Liver (tissue), 9 donors: ENCODE results near the gene MDM2. TPM values are rescaled to one million over a fixed set of nuclear protein-coding genes. Genes with fewer than 3 reads are reported as not detected.

Experiments used
- DNase-seq: peaks from one replicate; pipeline ENCODE4 v3.0.0-alpha.2; 2017; ENCODE audit warnings: low spot score
- H3K27ac ChIP-seq, 2 donors: one replicate each; pipeline ENCODE4 v1.7.0; 2013; ENCODE audit warnings: inconsistent platforms in 2 of 2, low read length in 2 of 2, control low read depth in 1 of 2, low read depth in 1 of 2, mild to moderate bottlenecking in 1 of 2
- H3K27me3 ChIP-seq, 4 donors: one replicate each; pipeline versions ENCODE4 v1.6.1 to v1.7.0; 2013; ENCODE audit warnings: low read length in 3 of 4, inconsistent platforms in 1 of 4, mild to moderate bottlenecking in 1 of 4, moderate library complexity in 1 of 4; ENCODE audit not compliant: control insufficient read depth in 4 of 4, insufficient read depth in 4 of 4
- H3K36me3 ChIP-seq, 4 donors: one replicate each; pipeline versions ENCODE4 v1.6.1 to v1.7.0; 2013; ENCODE audit warnings: low read length in 3 of 4, mild to moderate bottlenecking in 3 of 4, low read depth in 1 of 4, moderate library complexity in 1 of 4; ENCODE audit not compliant: control insufficient read depth in 4 of 4, insufficient read depth in 3 of 4
- H3K4me1 ChIP-seq, 4 donors: one replicate each; pipeline versions ENCODE4 v1.6.1 to v1.7.0; 2013; ENCODE audit warnings: low read length in 3 of 4, mild to moderate bottlenecking in 3 of 4, moderate library complexity in 1 of 4; ENCODE audit not compliant: control insufficient read depth in 4 of 4, insufficient read depth in 4 of 4
- H3K4me3 ChIP-seq, 3 donors: one replicate each; pipeline versions ENCODE4 v1.6.1 to v1.7.0; 2013; ENCODE audit warnings: low read length in 3 of 3, control low read depth in 1 of 3, low read depth in 1 of 3, mild to moderate bottlenecking in 1 of 3
- H3K9ac ChIP-seq, 2 donors: one replicate each; pipeline ENCODE4 v1.7.0; 2013; ENCODE audit warnings: low read length in 2 of 2, mild to moderate bottlenecking in 2 of 2, moderate library complexity in 2 of 2, control low read depth in 1 of 2, low read depth in 1 of 2
- H3K9me3 ChIP-seq, 4 donors: one replicate each; pipeline versions ENCODE4 v1.6.1 to v1.7.0; 2013; ENCODE audit warnings: low read length in 3 of 4; ENCODE audit not compliant: control insufficient read depth in 4 of 4
- ATF3 ChIP-seq: IDR thresholded peaks from 2 replicates; pipeline ENCODE4 v1.6.1; 2016; ENCODE audit warnings: antibody characterized with exemption
- FOXA1 ChIP-seq: IDR thresholded peaks from 2 replicates; pipeline ENCODE4 v1.6.1; 2016; ENCODE audit warnings: antibody characterized with exemption
- FOXA2 ChIP-seq: IDR thresholded peaks from 2 replicates; pipeline ENCODE4 v1.6.1; 2016; ENCODE audit warnings: antibody characterized with exemption
- HNF4A ChIP-seq, 2 donors: conservative IDR thresholded peaks; 2 replicates each; pipeline ENCODE4 v1.6.1; 2016; ENCODE audit warnings: antibody characterized with exemption in 2 of 2, mild to moderate bottlenecking in 2 of 2
- NR2F2 ChIP-seq: IDR thresholded peaks from 2 replicates; pipeline ENCODE4 v1.6.1; 2016; ENCODE audit warnings: antibody characterized with exemption
- RAD21 ChIP-seq, 2 donors: IDR thresholded peaks; 2 replicates each; pipeline ENCODE4 v1.6.1; 2016; ENCODE audit warnings: antibody characterized with exemption in 2 of 2, mild to moderate bottlenecking in 2 of 2
- RXRA ChIP-seq, 2 donors: IDR thresholded peaks; 2 replicates each; pipeline ENCODE4 v1.6.1; 2017 to 2018; ENCODE audit warnings: antibody characterized with exemption in 2 of 2, mild to moderate bottlenecking in 1 of 2
- SP1 ChIP-seq: IDR thresholded peaks from 2 replicates; pipeline ENCODE4 v1.6.1; 2018; ENCODE audit warnings: antibody characterized with exemption, mild to moderate bottlenecking
- TAF1 ChIP-seq: conservative IDR thresholded peaks from 2 replicates; pipeline ENCODE4 v1.6.1; 2016; ENCODE audit warnings: antibody characterized with exemption, mild to moderate bottlenecking
- YY1 ChIP-seq: IDR thresholded peaks from 2 replicates; pipeline ENCODE4 v1.6.1; 2016; ENCODE audit warnings: antibody characterized with exemption, mild to moderate bottlenecking
- WGBS: extraction: QIAGEN DNeasy Blood & Tissue Kit; methylation state at CpG from one replicate; pipeline ENCODE4 v1.1.7; 2013; 5-methylcytosine and 5-hydroxymethylcytosine counted together
- polyA plus RNA-seq, 2 donors: library from polyadenylated mRNA; stranded (reverse) in 1 of 2; unstranded in 1 of 2; fragments of 200-250 nt in 1 of 2; fragments of >200 nt in 1 of 2; fragmentation: Nextera tagmentation in 1 of 2; extraction: Ambion mirVana in 1 of 2; gene quantifications; one replicate each; pipeline versions ENCODE4 v1.2.1 to v1.2.3, GENCODE V29; 2013 to 2015
- total RNA-seq, 2 donors: library from RNA; depleted of rRNA; stranded (reverse); fragments of >200 nt; gene quantifications; one replicate each; pipeline ENCODE4 v1.2.3, GENCODE V29; 2014
- TF ChIP-seq, protein P1 (sequence below): IDR thresholded peaks from 2 replicates; pipeline ENCODE4 v1.6.1; 2016; ENCODE audit warnings: antibody characterized with exemption
- TF ChIP-seq, protein P2 (sequence below): fragments of 150-350 bp; IDR thresholded peaks from 2 replicates; pipeline ENCODE4 v1.5.1; 2017; ENCODE audit warnings: improper control_type of control experiment, low read depth, low read length; ENCODE audit not compliant: missing input control
- TF ChIP-seq, protein P3 (sequence below): IDR thresholded peaks from 2 replicates; pipeline ENCODE4 v1.6.1; 2016; ENCODE audit warnings: antibody characterized with exemption, mild to moderate bottlenecking
- donor health status: healthy.
- donor health status: healthy.
- donor health status: healthy.
- donor health status: healthy.
- donor health status: healthy.

MDM2 gene
- total and polyA plus RNA-seq, 4 donors = 10.1 to 69.4 (median 36.9) TPM

DNA sequence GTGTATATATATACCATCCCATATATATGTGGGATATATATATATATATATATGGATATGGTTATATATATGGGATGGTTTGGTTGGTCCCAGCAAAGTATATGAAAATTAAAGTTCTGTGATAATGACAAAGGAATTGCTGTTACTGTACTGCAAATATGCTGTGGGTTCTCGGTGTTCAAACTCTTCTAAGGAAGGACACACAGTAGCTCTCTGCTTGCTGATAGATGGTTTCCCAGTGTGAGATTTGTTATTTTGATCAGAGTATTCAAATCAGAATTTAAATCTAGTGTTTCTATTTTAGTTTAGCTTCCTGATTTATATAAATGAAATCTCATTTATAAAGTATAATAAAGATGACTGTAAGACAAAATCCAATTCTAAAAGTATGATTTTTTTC is 42.3 kb upstream of the MDM2 start (continued):
- TF ChIP-seq YY1 = no peak

DNA sequence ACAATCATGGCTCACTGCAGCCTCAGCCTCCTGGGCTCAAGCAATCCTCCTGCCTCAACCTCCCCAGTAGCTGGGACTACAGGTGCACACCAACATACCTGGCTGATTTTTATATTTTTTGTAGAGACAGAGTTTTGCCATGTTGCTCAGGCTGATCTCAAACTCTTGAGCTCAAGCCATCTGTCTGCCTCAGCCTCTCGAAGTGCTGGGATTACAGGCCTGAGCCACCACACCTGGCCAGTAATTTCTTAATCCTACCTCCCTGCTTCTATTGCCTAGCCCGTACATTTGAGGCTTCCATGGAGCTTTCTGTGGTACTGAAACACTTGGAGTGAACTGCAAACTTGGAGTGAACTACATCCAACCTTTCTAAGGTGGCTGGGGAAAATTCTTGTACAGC is 41.3 kb upstream of the MDM2 start:
- Histone ChIP-seq H3K4me3 (no peak overlapping the region), H3K27me3 (no peaks in the 10 kb centered on the region), H3K9me3 (no peaks in the 10 kb centered on the region), H3K27ac (no peak overlapping the region), H3K4me1 (peaks cover 0 to 3% (median 1%) of the 10 kb centered on the region in 4 donors), H3K36me3 (peaks cover 0 to 15% (median 5%) of the 10 kb centered on the region in 4 donors), H3K9ac (no peak overlapping the region)
- DNase-seq = no peak
- 97% methylated on average over 2 of the region's 2 CpGs for WGBS
- TF ChIP-seq RXRA (IDR thresholded peaks at IDR 0.05) (no peak), TAF1 (no peak), NR2F2 (no peak), SP1 (no peak), YY1 (no peak), ATF3 (no peak), FOXA1 (no peak), RAD21 (IDR thresholded peaks at IDR 0.05) (no peak)
- TF ChIP-seq, protein P1, sequence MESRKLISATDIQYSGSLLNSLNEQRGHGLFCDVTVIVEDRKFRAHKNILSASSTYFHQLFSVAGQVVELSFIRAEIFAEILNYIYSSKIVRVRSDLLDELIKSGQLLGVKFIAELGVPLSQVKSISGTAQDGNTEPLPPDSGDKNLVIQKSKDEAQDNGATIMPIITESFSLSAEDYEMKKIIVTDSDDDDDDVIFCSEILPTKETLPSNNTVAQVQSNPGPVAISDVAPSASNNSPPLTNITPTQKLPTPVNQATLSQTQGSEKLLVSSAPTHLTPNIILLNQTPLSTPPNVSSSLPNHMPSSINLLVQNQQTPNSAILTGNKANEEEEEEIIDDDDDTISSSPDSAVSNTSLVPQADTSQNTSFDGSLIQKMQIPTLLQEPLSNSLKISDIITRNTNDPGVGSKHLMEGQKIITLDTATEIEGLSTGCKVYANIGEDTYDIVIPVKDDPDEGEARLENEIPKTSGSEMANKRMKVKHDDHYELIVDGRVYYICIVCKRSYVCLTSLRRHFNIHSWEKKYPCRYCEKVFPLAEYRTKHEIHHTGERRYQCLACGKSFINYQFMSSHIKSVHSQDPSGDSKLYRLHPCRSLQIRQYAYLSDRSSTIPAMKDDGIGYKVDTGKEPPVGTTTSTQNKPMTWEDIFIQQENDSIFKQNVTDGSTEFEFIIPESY = no peak
- TF ChIP-seq, protein P2, sequence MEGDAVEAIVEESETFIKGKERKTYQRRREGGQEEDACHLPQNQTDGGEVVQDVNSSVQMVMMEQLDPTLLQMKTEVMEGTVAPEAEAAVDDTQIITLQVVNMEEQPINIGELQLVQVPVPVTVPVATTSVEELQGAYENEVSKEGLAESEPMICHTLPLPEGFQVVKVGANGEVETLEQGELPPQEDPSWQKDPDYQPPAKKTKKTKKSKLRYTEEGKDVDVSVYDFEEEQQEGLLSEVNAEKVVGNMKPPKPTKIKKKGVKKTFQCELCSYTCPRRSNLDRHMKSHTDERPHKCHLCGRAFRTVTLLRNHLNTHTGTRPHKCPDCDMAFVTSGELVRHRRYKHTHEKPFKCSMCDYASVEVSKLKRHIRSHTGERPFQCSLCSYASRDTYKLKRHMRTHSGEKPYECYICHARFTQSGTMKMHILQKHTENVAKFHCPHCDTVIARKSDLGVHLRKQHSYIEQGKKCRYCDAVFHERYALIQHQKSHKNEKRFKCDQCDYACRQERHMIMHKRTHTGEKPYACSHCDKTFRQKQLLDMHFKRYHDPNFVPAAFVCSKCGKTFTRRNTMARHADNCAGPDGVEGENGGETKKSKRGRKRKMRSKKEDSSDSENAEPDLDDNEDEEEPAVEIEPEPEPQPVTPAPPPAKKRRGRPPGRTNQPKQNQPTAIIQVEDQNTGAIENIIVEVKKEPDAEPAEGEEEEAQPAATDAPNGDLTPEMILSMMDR = no peak
- TF ChIP-seq, protein P3, sequence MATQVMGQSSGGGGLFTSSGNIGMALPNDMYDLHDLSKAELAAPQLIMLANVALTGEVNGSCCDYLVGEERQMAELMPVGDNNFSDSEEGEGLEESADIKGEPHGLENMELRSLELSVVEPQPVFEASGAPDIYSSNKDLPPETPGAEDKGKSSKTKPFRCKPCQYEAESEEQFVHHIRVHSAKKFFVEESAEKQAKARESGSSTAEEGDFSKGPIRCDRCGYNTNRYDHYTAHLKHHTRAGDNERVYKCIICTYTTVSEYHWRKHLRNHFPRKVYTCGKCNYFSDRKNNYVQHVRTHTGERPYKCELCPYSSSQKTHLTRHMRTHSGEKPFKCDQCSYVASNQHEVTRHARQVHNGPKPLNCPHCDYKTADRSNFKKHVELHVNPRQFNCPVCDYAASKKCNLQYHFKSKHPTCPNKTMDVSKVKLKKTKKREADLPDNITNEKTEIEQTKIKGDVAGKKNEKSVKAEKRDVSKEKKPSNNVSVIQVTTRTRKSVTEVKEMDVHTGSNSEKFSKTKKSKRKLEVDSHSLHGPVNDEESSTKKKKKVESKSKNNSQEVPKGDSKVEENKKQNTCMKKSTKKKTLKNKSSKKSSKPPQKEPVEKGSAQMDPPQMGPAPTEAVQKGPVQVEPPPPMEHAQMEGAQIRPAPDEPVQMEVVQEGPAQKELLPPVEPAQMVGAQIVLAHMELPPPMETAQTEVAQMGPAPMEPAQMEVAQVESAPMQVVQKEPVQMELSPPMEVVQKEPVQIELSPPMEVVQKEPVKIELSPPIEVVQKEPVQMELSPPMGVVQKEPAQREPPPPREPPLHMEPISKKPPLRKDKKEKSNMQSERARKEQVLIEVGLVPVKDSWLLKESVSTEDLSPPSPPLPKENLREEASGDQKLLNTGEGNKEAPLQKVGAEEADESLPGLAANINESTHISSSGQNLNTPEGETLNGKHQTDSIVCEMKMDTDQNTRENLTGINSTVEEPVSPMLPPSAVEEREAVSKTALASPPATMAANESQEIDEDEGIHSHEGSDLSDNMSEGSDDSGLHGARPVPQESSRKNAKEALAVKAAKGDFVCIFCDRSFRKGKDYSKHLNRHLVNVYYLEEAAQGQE = no peak

DNA sequence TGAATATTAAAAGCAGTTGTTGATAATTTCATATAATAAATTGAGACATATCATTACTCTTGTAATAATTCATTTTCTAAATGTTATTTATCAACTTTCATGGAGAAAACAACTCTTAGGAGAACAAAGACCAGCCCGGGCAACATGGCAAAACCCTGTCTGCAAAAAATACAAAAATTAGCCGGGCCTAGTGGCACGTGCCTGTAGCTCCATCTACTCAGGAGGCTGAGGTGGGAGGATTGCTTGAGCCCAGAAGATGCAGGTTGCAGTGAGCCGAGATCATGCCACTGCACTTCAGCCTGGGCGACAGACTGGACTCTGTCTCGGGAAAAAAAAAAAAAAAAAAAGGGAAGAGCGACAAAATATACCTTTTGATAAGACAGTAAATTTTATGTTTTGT is 40.8 kb upstream of the MDM2 start:
- Histone ChIP-seq H3K4me3 (no peak overlapping the region), H3K27me3 (no peaks in the 10 kb centered on the region), H3K9me3 (no peaks in the 10 kb centered on the region), H3K9ac (no peak overlapping the region), H3K27ac (no peak overlapping the region), H3K4me1 (no peaks in the 10 kb centered on the region), H3K36me3 (peaks cover 0 to 15% (median 5%) of the 10 kb centered on the region in 4 donors)
- TF ChIP-seq, protein P1 = no peak
- TF ChIP-seq HNF4A (conservative IDR thresholded peaks at IDR 0.05) (no peak), FOXA2 (no peak)
- DNase-seq = no peak
- 97% methylated on average over 7 of the region's 7 CpGs for WGBS
